K562 (cell line): ENCODE data around the gene FRMPD2.

Experiments
- CHD1 ChIP-seq: fragments of 200-600 bp; sonication (generic); IDR thresholded peaks from one replicate; pipeline ENCODE4 v1.6.1; 2012; ENCODE audit warnings: mild to moderate bottlenecking, moderate library complexity, low read length, inconsistent platforms
- CHD4 ChIP-seq: fragments of 200-600 bp; sonication (generic); IDR thresholded peaks from 3 replicates; pipeline ENCODE4 v1.6.1; 2012; ENCODE audit warnings: low read depth, mild to moderate bottlenecking, mixed read lengths, low read length, inconsistent platforms; ENCODE audit not compliant: insufficient read depth, insufficient replicate concordance, poor library complexity, severe bottlenecking
- CTCF ChIP-seq, 3 experiments: IDR thresholded peaks in 2 of 3; conservative IDR thresholded peaks in 1 of 3; 2 replicates each; pipeline ENCODE4 v1.5.1; 2011 to 2012; ENCODE audit warnings: low read length in 3 of 3, mild to moderate bottlenecking in 3 of 3, control low read depth in 2 of 3, improper control_type of control experiment in 1 of 3, inconsistent platforms in 1 of 3, low read depth in 1 of 3, mixed read lengths in 1 of 3, moderate library complexity in 1 of 3; ENCODE audit not compliant: insufficient read depth in 2 of 3
- E2F8 ChIP-seq: fragments of 450-650 bp; IDR thresholded peaks from 2 replicates; pipeline ENCODE4 v1.7.1; 2018; ENCODE audit warnings: mild to moderate bottlenecking, low read depth; ENCODE audit not compliant: partially characterized antibody
- GATAD2B ChIP-seq: fragments of 450-650 bp; IDR thresholded peaks from 2 replicates; pipeline ENCODE4 v1.6.1; 2017; ENCODE audit warnings: mild to moderate bottlenecking, borderline replicate concordance
- PRMT5 ChIP-seq: sonication (generic); formaldehyde crosslinking; IDR thresholded peaks from 2 replicates; pipeline ENCODE4 v1.5.0; 2020; ENCODE audit warnings: missing genetic modification reagents
- ZHX1 ChIP-seq: fragments of 150-350 bp; conservative IDR thresholded peaks from 2 replicates; pipeline ENCODE4 v1.6.1; 2014; ENCODE audit warnings: low read length
- ZMIZ1 ChIP-seq, 2 experiments: fragments of 150-350 bp in 1 of 2; IDR thresholded peaks; 2 replicates each; pipeline ENCODE4 v1.6.1; 2012 to 2016; ENCODE audit warnings: low read depth in 2 of 2, low read length in 2 of 2, mild to moderate bottlenecking in 1 of 2, moderate library complexity in 1 of 2
- ZNF384 ChIP-seq: IDR thresholded peaks from 2 replicates; pipeline ENCODE4 v1.6.1; 2012; ENCODE audit warnings: low read depth, low read length, improper control_type of control experiment
- ZSCAN29 ChIP-seq: fragments of 450-650 bp; IDR thresholded peaks from 2 replicates; pipeline ENCODE4 v1.6.1; 2017

- TF ChIP-seq CHD4 (no peak), E2F8 (no peak), CTCF (IDR thresholded peaks at IDR 0.05 in 2 of 3, conservative IDR thresholded peaks at IDR 0.05 in 1 of 3; ENCODE audit: insufficient read depth in 2 of 3, low read depth in 1 of 3, low read length in 3 of 3) (no peak), ZNF384 (no peak), ZSCAN29 (no peak), GATAD2B (no peak), ZMIZ1 (IDR thresholded peaks at IDR 0.05; ENCODE audit: low read depth in 2 of 2, low read length in 2 of 2) (no peak), PRMT5 (no peak), CHD1 (no peak), ZHX1 (no peak)
Observed at GRCh38 chr10:48210391-48210790, 64.1 kb downstream of the FRMPD2 start.
